Measurements from ENCODE around the gene EID1. TPM values are rescaled to one million over a fixed set of nuclear protein-coding genes. Genes with fewer than 3 reads are reported as not detected.

EID1 gene
- total RNA-seq, 1 experiment from 2014 or later, result 98.7 TPM

DNA sequence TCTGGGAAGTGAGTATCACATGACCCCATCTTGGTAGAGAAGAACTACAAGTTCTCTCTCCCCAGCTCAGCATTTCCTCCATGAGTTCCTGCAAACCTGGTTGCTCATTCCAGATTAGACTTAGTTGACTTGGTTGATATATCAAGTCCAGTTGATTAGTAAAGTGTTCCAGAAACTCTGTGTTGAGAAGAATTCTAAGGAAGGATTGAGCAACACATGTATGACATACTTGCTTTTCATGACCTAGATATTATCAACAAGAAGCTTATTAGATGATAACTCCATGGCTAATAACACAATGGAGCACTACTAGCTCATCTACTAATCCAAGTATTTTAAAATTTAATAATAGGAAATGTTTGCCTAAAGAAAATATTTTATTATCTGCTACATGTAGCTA lies 6.4 kb upstream of the EID1 start:
- ChIA-PET POLR2A (ENCODE audit: unreplicated experiment) (no interaction called here), CTCF (no interaction called here)
- H3K4me2 ChIP-seq (ENCODE audit: low read length), result no peak overlapping the region
- ATAC-seq, result no peak
- no peaks in the 10 kb centered on the region for H3K27me3 ChIP-seq (ENCODE audit: low read length)
- H3K79me2 ChIP-seq (ENCODE audit: low read length), result no peaks in the 10 kb centered on the region
- H3K9ac ChIP-seq (ENCODE audit: low read length), result no peak overlapping the region
- intact Hi-C loops (cut with micrococcal nuclease), result no loop called here
- H3K4me3 ChIP-seq (ENCODE audit: low read length), result no peak overlapping the region
- no peaks in the 10 kb centered on the region for H3K9me2 ChIP-seq (replicated peaks; ENCODE audit: low read length)
- H2AFZ ChIP-seq (ENCODE audit: low read length), result no peak overlapping the region
- H3K27ac ChIP-seq (ENCODE audit: low read length), result no peak overlapping the region
- H3K9me3 ChIP-seq (ENCODE audit: low read length), result no peaks in the 10 kb centered on the region
- H3F3A ChIP-seq (ENCODE audit: low read length, unreplicated experiment), result no peaks in the 10 kb centered on the region
- no TSS peak for BruUV-seq (replicated peaks)
- no peaks in the 10 kb centered on the region for H3K36me3 ChIP-seq (ENCODE audit: low read depth, low read length)
- peaks cover 24% of the 10 kb centered on the region for H3K4me1 ChIP-seq (ENCODE audit: insufficient read depth, low read length)
- DNase-seq, result no peak
- no peak for TF ChIP-seq EZH2 (IDR thresholded peaks at IDR 0.05; ENCODE audit: low read length, unreplicated experiment)
- TF ChIP-seq, protein P1, sequence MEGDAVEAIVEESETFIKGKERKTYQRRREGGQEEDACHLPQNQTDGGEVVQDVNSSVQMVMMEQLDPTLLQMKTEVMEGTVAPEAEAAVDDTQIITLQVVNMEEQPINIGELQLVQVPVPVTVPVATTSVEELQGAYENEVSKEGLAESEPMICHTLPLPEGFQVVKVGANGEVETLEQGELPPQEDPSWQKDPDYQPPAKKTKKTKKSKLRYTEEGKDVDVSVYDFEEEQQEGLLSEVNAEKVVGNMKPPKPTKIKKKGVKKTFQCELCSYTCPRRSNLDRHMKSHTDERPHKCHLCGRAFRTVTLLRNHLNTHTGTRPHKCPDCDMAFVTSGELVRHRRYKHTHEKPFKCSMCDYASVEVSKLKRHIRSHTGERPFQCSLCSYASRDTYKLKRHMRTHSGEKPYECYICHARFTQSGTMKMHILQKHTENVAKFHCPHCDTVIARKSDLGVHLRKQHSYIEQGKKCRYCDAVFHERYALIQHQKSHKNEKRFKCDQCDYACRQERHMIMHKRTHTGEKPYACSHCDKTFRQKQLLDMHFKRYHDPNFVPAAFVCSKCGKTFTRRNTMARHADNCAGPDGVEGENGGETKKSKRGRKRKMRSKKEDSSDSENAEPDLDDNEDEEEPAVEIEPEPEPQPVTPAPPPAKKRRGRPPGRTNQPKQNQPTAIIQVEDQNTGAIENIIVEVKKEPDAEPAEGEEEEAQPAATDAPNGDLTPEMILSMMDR (conservative IDR thresholded peaks at IDR 0.05; ENCODE audit: low read depth, low read length), result no peak
- H4K20me1 ChIP-seq (ENCODE audit: low read length), result no peaks in the 10 kb centered on the region

DNA sequence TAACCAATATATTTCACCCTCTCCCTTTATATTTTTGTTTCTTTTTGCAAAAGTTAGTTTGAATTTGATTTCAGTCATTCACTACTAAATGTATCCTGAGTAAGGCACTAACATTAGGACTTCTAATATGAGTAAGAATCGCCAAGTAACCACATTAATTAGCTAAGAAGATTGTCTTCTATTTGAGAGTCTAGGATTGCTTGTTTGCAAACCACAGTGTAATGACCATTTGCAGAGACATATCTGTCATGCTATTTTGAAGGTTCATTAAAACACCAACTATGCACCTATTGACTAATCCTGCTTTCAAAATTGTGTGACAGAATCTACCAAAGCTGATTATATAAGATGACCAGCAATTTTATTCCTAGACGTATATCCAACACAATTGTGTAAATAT lies 5.3 kb upstream of the EID1 start:
- no peak overlapping the region for H3K4me3 ChIP-seq (ENCODE audit: low read length)
- H3K9me3 ChIP-seq (ENCODE audit: low read length), result no peaks in the 10 kb centered on the region
- H3K4me1 ChIP-seq (ENCODE audit: insufficient read depth, low read length), result peaks cover 26% of the 10 kb centered on the region
- H3K36me3 ChIP-seq (ENCODE audit: low read depth, low read length), result no peaks in the 10 kb centered on the region
- H3K27me3 ChIP-seq (ENCODE audit: low read length), result no peaks in the 10 kb centered on the region
- DNase-seq (no peak), ATAC-seq (no peak)
- H3K4me2 ChIP-seq (ENCODE audit: low read length), result no peak overlapping the region
- no peak overlapping the region for H2AFZ ChIP-seq (ENCODE audit: low read length)
- no peak overlapping the region for H3K27ac ChIP-seq (ENCODE audit: low read length)
- no peaks in the 10 kb centered on the region for H3F3A ChIP-seq (ENCODE audit: low read length, unreplicated experiment)
- POLR2A ChIA-PET (ENCODE audit: unreplicated experiment), result no interaction called here
- H3K9ac ChIP-seq (ENCODE audit: low read length), result no peak overlapping the region
- CTCF ChIA-PET, result interaction anchor here (0.6 kb wide), 1 partner anchor 103 kb away, joined by 3 read pairs; no protein-coding TSS in a partner anchor
- no peaks in the 10 kb centered on the region for H3K79me2 ChIP-seq (ENCODE audit: low read length)
- no peaks in the 10 kb centered on the region for H3K9me2 ChIP-seq (replicated peaks; ENCODE audit: low read length)
- H4K20me1 ChIP-seq (ENCODE audit: low read length), result no peaks in the 10 kb centered on the region
- TF ChIP-seq EZH2phosphoT487 (IDR thresholded peaks at IDR 0.05; ENCODE audit: borderline replicate concordance, low read length), result no peak
- no peak for TF ChIP-seq EZH2 (IDR thresholded peaks at IDR 0.05; ENCODE audit: low read length, unreplicated experiment)
- TF ChIP-seq, protein P1 (conservative IDR thresholded peaks at IDR 0.05; ENCODE audit: low read depth, low read length), result no peak
- no TSS peak for BruUV-seq (replicated peaks)
- intact Hi-C loops (cut with micrococcal nuclease), result no loop called here

DNA sequence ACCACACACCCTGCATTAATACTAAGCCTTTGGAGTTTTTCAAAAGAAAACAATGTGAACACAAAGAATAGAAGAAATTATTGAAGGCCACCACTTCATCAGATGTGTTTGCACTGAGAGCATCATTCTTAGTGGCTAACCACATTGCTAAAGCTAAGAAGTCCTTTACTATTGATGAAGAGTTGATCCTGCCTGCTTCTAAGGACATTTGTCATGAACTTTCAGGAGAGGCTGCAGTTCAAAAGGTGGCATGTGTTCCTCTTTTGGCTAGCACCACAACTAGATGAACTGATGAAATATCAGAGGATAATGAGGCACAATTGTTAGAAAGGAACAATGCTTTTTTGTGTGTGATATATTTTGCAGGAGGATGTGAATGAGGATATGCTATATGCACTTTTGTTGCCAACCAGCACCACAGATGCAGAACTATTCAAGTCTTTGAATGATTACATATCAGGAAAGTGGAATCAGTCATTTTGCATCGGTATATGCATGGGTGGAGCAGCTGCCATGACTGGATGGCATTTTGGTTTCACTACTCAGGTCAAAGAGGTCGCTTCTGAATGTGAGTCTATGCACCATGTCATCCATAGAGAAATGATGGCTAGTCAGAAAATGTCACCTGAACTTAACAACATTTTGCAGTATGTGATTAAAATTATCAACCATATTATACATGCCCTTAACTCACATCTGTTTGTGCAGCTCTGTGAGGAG lies 2.5 kb upstream of the EID1 start:
- H3K9me2 ChIP-seq (replicated peaks; ENCODE audit: low read length), result no peaks in the 10 kb centered on the region
- no peak for ATAC-seq
- H3K4me2 ChIP-seq (ENCODE audit: low read length), result no peak overlapping the region
- H3K36me3 ChIP-seq (ENCODE audit: low read depth, low read length), result no peaks in the 10 kb centered on the region
- no peaks in the 10 kb centered on the region for H3F3A ChIP-seq (ENCODE audit: low read length, unreplicated experiment)
- no peaks in the 10 kb centered on the region for H3K9me3 ChIP-seq (ENCODE audit: low read length)
- no peak overlapping the region for H3K4me3 ChIP-seq (ENCODE audit: low read length)
- peaks cover 22% of the 10 kb centered on the region for H3K4me1 ChIP-seq (ENCODE audit: insufficient read depth, low read length)
- intact Hi-C loops (cut with micrococcal nuclease), result no loop called here
- TF ChIP-seq, protein P1 (conservative IDR thresholded peaks at IDR 0.05; ENCODE audit: low read depth, low read length), result no peak
- no peak for TF ChIP-seq EZH2phosphoT487 (IDR thresholded peaks at IDR 0.05; ENCODE audit: borderline replicate concordance, low read length)
- no peak for TF ChIP-seq EZH2 (IDR thresholded peaks at IDR 0.05; ENCODE audit: low read length, unreplicated experiment)
- ChIA-PET CTCF (no interaction called here), POLR2A (ENCODE audit: unreplicated experiment) (no interaction called here)
- peaks cover 19% of the 10 kb centered on the region for H4K20me1 ChIP-seq (ENCODE audit: low read length)
- H3K79me2 ChIP-seq (ENCODE audit: low read length), result peaks cover 24% of the 10 kb centered on the region
- no peak for DNase-seq
- H3K9ac ChIP-seq (ENCODE audit: low read length), result no peak overlapping the region
- no TSS peak for BruUV-seq (replicated peaks)
- H2AFZ ChIP-seq (ENCODE audit: low read length), result no peak overlapping the region
- no peak overlapping the region for H3K27ac ChIP-seq (ENCODE audit: low read length)
- H3K27me3 ChIP-seq (ENCODE audit: low read length), result no peaks in the 10 kb centered on the region

Measured in PC-3 (cell line).